Measurements from ENCODE around the gene HAUS1.
"Not testable (repeated sequence)": the region's sequence is repeated elsewhere in the genome, so short reads cannot be mapped to it uniquely, and the experiment has no call there.

Gene HAUS1

GRCh38 chr18:46158499-46158898, 54.3 kb downstream of the HAUS1 start:
- no peak for DNase-seq (ENCODE audit: low spot score)

- no peak for DNase-seq (ENCODE audit: low spot score)
Measured at GRCh38 chr18:46160050-46160798, 56.0 kb downstream of the HAUS1 start.

- not testable (repeated sequence) for DNase-seq (ENCODE audit: low spot score)
Measured at GRCh38 chr18:46160840-46161239, 56.7 kb downstream of the HAUS1 start.

- no peak for DNase-seq (ENCODE audit: low spot score)
Measured at GRCh38 chr18:46161703-46162396, 57.7 kb downstream of the HAUS1 start.

GRCh38 chr18:46163091-46163490, 58.9 kb downstream of the HAUS1 start:
- no peak for DNase-seq (ENCODE audit: low spot score)

- DNase-seq (ENCODE audit: low spot score) = no peak
Measured at GRCh38 chr18:46163941-46164499, 59.8 kb downstream of the HAUS1 start.

GRCh38 chr18:46164502-46164901, 60.3 kb downstream of the HAUS1 start:
- DNase-seq (ENCODE audit: low spot score) = not testable (repeated sequence)

GRCh38 chr18:46164920-46165319, 60.7 kb downstream of the HAUS1 start:
- no peak for DNase-seq (ENCODE audit: low spot score)

GRCh38 chr18:46166261-46166970, 62.2 kb downstream of the HAUS1 start:
- DNase-seq (ENCODE audit: low spot score) = no peak

- DNase-seq (ENCODE audit: low spot score) = no peak
Measured at GRCh38 chr18:46167971-46168370, 63.8 kb downstream of the HAUS1 start.

- DNase-seq (ENCODE audit: low spot score) = peak; percentile 62
Measured at GRCh38 chr18:46169464-46169941, 65.3 kb downstream of the HAUS1 start.

GRCh38 chr18:46171331-46171730, 67.1 kb downstream of the HAUS1 start:
- no peak for DNase-seq (ENCODE audit: low spot score)

- DNase-seq (ENCODE audit: low spot score) = peak; percentile 96
Measured at GRCh38 chr18:46173393-46174341, 69.5 kb downstream of the HAUS1 start.

- peak; percentile 53 for DNase-seq (ENCODE audit: low spot score)
Measured at GRCh38 chr18:46174342-46175041, 70.3 kb downstream of the HAUS1 start.

- no peak for DNase-seq (ENCODE audit: low spot score)
Measured at GRCh38 chr18:46176001-46176400, 71.8 kb downstream of the HAUS1 start.
